Kidney (tissue), 14 donors: ENCODE data around the gene COPS7B. TPM values are rescaled to one million over a fixed set of nuclear protein-coding genes. Genes with fewer than 3 reads are reported as not detected.

Experiments
- DNase-seq, 5 donors: peaks; one replicate each; pipeline ENCODE4 v3.0.0-alpha.2; 2013 to 2020
- FAIRE-seq: peaks from 2 replicates; lab custom pipeline; 2012; peaks lifted over from hg19 to GRCh38; lab: Jason Lieb, UNC
- H3K27ac ChIP-seq, 2 donors: one replicate each; pipeline ENCODE4 v1.7.0; 2013; ENCODE audit warnings: low read depth in 2 of 2, low read length in 2 of 2, inconsistent platforms in 1 of 2
- H3K27me3 ChIP-seq: one replicate; pipeline ENCODE4 v1.7.1; 2013; ENCODE audit warnings: low read length, inconsistent platforms; ENCODE audit not compliant: control insufficient read depth, insufficient read depth
- H3K36me3 ChIP-seq, 3 donors: one replicate each; pipeline versions ENCODE4 v1.7.0 to v1.7.1; 2013; ENCODE audit warnings: low read length in 3 of 3, control low read depth in 1 of 3, inconsistent platforms in 1 of 3; ENCODE audit not compliant: insufficient read depth in 3 of 3, control insufficient read depth in 2 of 3
- H3K4me1 ChIP-seq, 3 donors: one replicate each; pipeline versions ENCODE4 v1.7.0 to v1.7.1; 2013; ENCODE audit warnings: low read length in 3 of 3, inconsistent platforms in 1 of 3, low read depth in 1 of 3; ENCODE audit not compliant: control insufficient read depth in 2 of 3, insufficient read depth in 2 of 3
- H3K4me3 ChIP-seq, 3 donors: one replicate each; pipeline versions ENCODE4 v1.7.0 to v1.8.1; 2013; ENCODE audit warnings: low read length in 3 of 3, control low read depth in 1 of 3, inconsistent platforms in 1 of 3
- H3K9ac ChIP-seq, 3 donors: one replicate each; pipeline versions ENCODE4 v1.7.0 to v1.7.1; 2013; ENCODE audit warnings: low read length in 3 of 3, control low read depth in 1 of 3, inconsistent platforms in 1 of 3
- H3K9me3 ChIP-seq, 3 donors: one replicate each; pipeline versions ENCODE4 v1.7.0 to v1.7.1; 2013; ENCODE audit warnings: low read length in 3 of 3, control low read depth in 1 of 3, inconsistent platforms in 1 of 3; ENCODE audit not compliant: control insufficient read depth in 2 of 3, insufficient read depth in 1 of 3
- CTCF ChIP-seq: IDR thresholded peaks from 3 replicates; pipeline ENCODE4 v1.5.1; 2012; ENCODE audit warnings: mild to moderate bottlenecking, moderate library complexity, borderline replicate concordance; ENCODE audit not compliant: insufficient read depth; ENCODE audit errors: extremely low read depth
- intact Hi-C: fragments of 100-400 bp; cut with DNase I; formaldehyde crosslinking; loops from one replicate; pipeline ENCODE4 v1.11.1; 2022
- polyA plus RNA-seq: library from polyadenylated mRNA; stranded (reverse); fragments of 350-450 nt; fragmentation: Illumina TruSeq; extraction: RNeasy Lipid Tissue Mini Kit (QIAGEN cat#74804); gene quantifications from one replicate; pipeline ENCODE4 v1.2.3, GENCODE V29; 2014; ENCODE audit warnings: low read depth, low replicate concordance; ENCODE audit not compliant: insufficient read depth
- total RNA-seq: library from RNA; stranded (reverse); fragmentation: NEBNext Ultra II Directional; extraction: Animal tissue kit (Norgen Biotek cat#: 25700); gene quantifications from one replicate; pipeline ENCODE4 v1.2.1, GENCODE V29; 2021
- donor health status: control.
- donor health status: control.
- donor health status: control.
- donor health status: control.
- donor health status: control.
- donor health status: DM: yes; HTN: yes; CAD: no.
- donor health status: Normal renal cell carcinoma (clear cell type).

COPS7B gene
- total and polyA plus RNA-seq, 2 donors from 2014 or later: 21.9 to 33.0 TPM

- H3K27me3 ChIP-seq: no peaks in the 10 kb centered on the region
- DNase-seq (no peak), FAIRE-seq (no peak)
- H3K9ac ChIP-seq: no peak overlapping the region
- TF ChIP-seq CTCF: no peak
- intact Hi-C loops: no loop called here
- H3K4me3 ChIP-seq: no peak overlapping the region
- H3K9me3 ChIP-seq: no peaks in the 10 kb centered on the region
- H3K36me3 ChIP-seq: no peaks in the 10 kb centered on the region
- no peaks in the 10 kb centered on the region for H3K4me1 ChIP-seq
- H3K27ac ChIP-seq: no peak overlapping the region
These were observed 34.2 kb upstream of the COPS7B start for GRCh38 chr2:231752061-231752460.

- no peak overlapping the region for H3K27ac ChIP-seq
- no peak for FAIRE-seq
- H3K9ac ChIP-seq: no peak overlapping the region
- DNase-seq: no peak
- no peak for TF ChIP-seq CTCF
- H3K4me1 ChIP-seq: no peaks in the 10 kb centered on the region
- no peaks in the 10 kb centered on the region for H3K36me3 ChIP-seq
- no peaks in the 10 kb centered on the region for H3K9me3 ChIP-seq
- H3K4me3 ChIP-seq: no peak overlapping the region
- H3K27me3 ChIP-seq: no peaks in the 10 kb centered on the region
- intact Hi-C loops: no loop called here
These were observed 24.5 kb upstream of the COPS7B start for GRCh38 chr2:231761735-231762134.

- intact Hi-C loops: no loop called here
- Histone ChIP-seq H3K9me3 (no peaks in the 10 kb centered on the region), H3K27me3 (no peaks in the 10 kb centered on the region), H3K27ac (no peak overlapping the region), H3K36me3 (no peaks in the 10 kb centered on the region), H3K9ac (no peak overlapping the region), H3K4me3 (no peak overlapping the region), H3K4me1 (no peaks in the 10 kb centered on the region)
- FAIRE-seq (no peak), DNase-seq (no peak)
- TF ChIP-seq CTCF: no peak
These were observed 22.1 kb upstream of the COPS7B start for GRCh38 chr2:231764124-231764523.

GRCh38 chr2:231764760-231765159 lies 21.5 kb upstream of the COPS7B start:
- H3K9ac ChIP-seq: no peak overlapping the region
- DNase-seq: peak in 3 of 5 donors; percentile 23 to 52 (median 30)
- no peaks in the 10 kb centered on the region for H3K27me3 ChIP-seq
- intact Hi-C loops: no loop called here
- TF ChIP-seq CTCF: no peak
- H3K9me3 ChIP-seq: no peaks in the 10 kb centered on the region
- no peak for FAIRE-seq
- H3K27ac ChIP-seq: no peak overlapping the region
- no peaks in the 10 kb centered on the region for H3K36me3 ChIP-seq
- H3K4me3 ChIP-seq: no peak overlapping the region
- no peaks in the 10 kb centered on the region for H3K4me1 ChIP-seq
